WERI-Rb-1 (cell line): Measurements from ENCODE around the gene SERPINB6.
"Not testable (repeated sequence)": the region's sequence is repeated elsewhere in the genome, so short reads cannot be mapped to it uniquely, and the experiment has no call there.

Source experiments
- DNase-seq: peaks from one replicate; pipeline ENCODE4 v3.0.0-alpha.2; 2020
- H3K27ac ChIP-seq: fragments of 250-450 bp; sonication (Bioruptor Pico); 2 replicates; pipeline ENCODE4 v1.5.1; 2020; ENCODE audit warnings: mild to moderate bottlenecking, moderate library complexity
- H3K27me3 ChIP-seq: fragments of 250-450 bp; sonication (Bioruptor Pico); 2 replicates; pipeline ENCODE4 v1.5.1; 2021; ENCODE audit warnings: mild to moderate bottlenecking, low read depth, moderate library complexity; ENCODE audit not compliant: insufficient read depth, severe bottlenecking
- H3K36me3 ChIP-seq: fragments of 250-450 bp; sonication (Bioruptor Pico); 2 replicates; pipeline ENCODE4 v1.5.1; 2020; ENCODE audit warnings: mild to moderate bottlenecking, moderate library complexity
- H3K4me3 ChIP-seq: 2 replicates; pipeline ENCODE4 v1.5.1; 2011; ENCODE audit warnings: low read depth, mild to moderate bottlenecking, control low read depth, low read length
- H3K9me3 ChIP-seq: fragments of 250-450 bp; sonication (Bioruptor Pico); 2 replicates; pipeline ENCODE4 v1.5.1; 2021; ENCODE audit warnings: mild to moderate bottlenecking, moderate library complexity; ENCODE audit not compliant: severe bottlenecking
- TF ChIP-seq, protein P1 (sequence below): IDR thresholded peaks from 2 replicates; pipeline ENCODE4 v1.5.1; 2011; ENCODE audit warnings: low read depth, mild to moderate bottlenecking, control low read depth, inconsistent platforms, low read length

Gene SERPINB6

DNA sequence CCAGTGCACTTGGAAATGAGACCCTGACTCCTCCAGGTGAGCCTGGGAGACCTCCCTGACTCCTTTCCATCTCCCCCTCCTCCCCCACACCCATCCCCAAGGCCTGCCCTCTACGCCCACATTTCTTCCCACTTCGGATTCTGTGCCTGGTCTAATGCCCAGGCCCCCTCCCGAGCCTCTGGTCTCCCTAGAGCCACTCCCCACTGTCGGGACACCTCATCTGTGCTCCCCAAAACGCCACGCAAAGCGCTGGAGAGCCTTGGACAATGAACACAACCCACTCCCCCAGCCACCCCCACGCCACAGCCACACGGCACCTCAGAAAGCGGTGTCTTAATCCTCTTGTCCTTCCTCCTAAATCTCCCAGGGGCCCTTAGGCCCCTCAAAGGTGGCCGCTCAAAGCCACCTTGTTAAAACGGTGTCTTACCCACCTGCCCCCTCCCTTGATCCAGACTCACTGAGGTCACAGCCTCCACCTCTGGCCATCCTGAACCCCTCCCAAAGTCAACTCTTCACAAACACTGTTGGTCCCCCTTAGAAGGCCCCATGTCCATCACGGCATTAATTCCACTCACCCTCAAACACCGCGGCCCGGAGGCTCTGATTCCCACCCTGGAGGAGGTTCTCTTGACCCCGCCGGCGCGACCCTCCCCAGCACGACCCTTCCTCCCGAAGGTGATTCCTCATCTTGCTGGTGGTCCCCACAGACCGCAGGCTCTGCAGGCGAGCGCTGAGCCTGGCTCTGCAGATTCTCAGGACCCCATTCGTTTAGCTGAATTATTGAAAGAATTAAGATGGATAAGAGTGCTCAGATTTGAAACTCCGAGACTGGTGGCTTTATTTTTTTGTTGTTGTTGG lies 69.5 kb downstream of the SERPINB6 start:
- not testable (repeated sequence) for H3K27me3 ChIP-seq, H3K9me3 ChIP-seq, H3K36me3 ChIP-seq, H3K27ac ChIP-seq, DNase-seq, H3K4me3 ChIP-seq

- no peak overlapping the region for H3K4me3 ChIP-seq
These were observed 70.3 kb downstream of the SERPINB6 start for GRCh38 chr6:2900821-2901644.

DNA sequence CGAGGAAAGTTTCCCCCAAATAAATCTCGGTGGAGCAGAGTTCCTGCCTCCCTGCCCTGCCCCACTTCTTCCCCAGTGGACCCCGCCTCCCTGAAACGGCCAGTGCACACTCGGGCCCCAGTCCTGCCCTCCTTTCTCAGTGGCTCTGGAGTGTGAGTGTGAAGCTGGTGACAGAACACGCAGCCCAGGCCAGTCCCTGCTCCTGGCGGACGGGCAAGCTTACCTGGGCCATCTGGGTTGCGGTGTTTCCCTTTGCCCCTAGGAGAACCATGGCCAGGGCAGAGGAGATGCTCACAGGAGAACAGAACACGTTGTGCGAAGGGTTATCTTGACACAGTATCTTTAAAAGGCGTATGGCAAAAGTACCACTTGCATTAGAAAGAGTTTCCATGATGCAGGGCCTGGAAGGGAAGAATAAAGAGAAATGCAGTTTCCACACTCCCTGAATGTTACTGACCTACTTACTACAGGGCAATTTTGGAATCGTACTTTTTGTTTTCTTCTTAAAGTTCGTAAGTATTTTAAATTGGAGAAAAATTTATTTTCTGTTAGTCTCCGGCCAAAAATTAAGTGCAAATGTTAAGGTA lies 71.1 kb downstream of the SERPINB6 start:
- Histone ChIP-seq H3K36me3 (no peaks in the 10 kb centered on the region), H3K9me3 (no peaks in the 10 kb centered on the region), H3K27me3 (no peaks in the 10 kb centered on the region), H3K27ac (no peak overlapping the region), H3K4me3 (no peak overlapping the region)
- DNase-seq = no peak
- TF ChIP-seq, protein P1, sequence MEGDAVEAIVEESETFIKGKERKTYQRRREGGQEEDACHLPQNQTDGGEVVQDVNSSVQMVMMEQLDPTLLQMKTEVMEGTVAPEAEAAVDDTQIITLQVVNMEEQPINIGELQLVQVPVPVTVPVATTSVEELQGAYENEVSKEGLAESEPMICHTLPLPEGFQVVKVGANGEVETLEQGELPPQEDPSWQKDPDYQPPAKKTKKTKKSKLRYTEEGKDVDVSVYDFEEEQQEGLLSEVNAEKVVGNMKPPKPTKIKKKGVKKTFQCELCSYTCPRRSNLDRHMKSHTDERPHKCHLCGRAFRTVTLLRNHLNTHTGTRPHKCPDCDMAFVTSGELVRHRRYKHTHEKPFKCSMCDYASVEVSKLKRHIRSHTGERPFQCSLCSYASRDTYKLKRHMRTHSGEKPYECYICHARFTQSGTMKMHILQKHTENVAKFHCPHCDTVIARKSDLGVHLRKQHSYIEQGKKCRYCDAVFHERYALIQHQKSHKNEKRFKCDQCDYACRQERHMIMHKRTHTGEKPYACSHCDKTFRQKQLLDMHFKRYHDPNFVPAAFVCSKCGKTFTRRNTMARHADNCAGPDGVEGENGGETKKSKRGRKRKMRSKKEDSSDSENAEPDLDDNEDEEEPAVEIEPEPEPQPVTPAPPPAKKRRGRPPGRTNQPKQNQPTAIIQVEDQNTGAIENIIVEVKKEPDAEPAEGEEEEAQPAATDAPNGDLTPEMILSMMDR = no peak

More at GRCh38 chr6:2900821-2901644, 70.3 kb downstream of the SERPINB6 start:
- TF ChIP-seq, protein P1 = no peak
- Histone ChIP-seq H3K9me3 (no peaks in the 10 kb centered on the region), H3K36me3 (no peaks in the 10 kb centered on the region), H3K27me3 (no peaks in the 10 kb centered on the region), H3K27ac (no peak overlapping the region)
- DNase-seq = no peak

- no peak overlapping the region for H3K4me3 ChIP-seq
- no peaks in the 10 kb centered on the region for H3K36me3 ChIP-seq
- no peak overlapping the region for H3K27ac ChIP-seq
These were observed 71.8 kb downstream of the SERPINB6 start for GRCh38 chr6:2899596-2899995.

More at GRCh38 chr6:2899596-2899995, 71.8 kb downstream of the SERPINB6 start:
- DNase-seq = no peak
- no peaks in the 10 kb centered on the region for H3K9me3 ChIP-seq
- no peaks in the 10 kb centered on the region for H3K27me3 ChIP-seq
- TF ChIP-seq, protein P1 = no peak
